Osteoblast (primary cell): ENCODE measurements around the gene TLE2. TPM values are rescaled to one million over a fixed set of nuclear protein-coding genes. Genes with fewer than 3 reads are reported as not detected.

Experiments used
- DNase-seq: peaks from one replicate; pipeline ENCODE4 v3.0.0; 2011; ENCODE audit warnings: low spot score, mixed read lengths; ENCODE audit not compliant: insufficient read length; ENCODE audit errors: missing footprints
- H2AFZ ChIP-seq: 2 replicates; pipeline ENCODE4 v1.6.0; 2011; ENCODE audit warnings: mild to moderate bottlenecking, low read length
- H3K27ac ChIP-seq: 2 replicates; pipeline ENCODE4 v1.5.1; 2011; ENCODE audit warnings: mild to moderate bottlenecking, low read depth, low read length, moderate library complexity
- H3K27me3 ChIP-seq: 2 replicates; pipeline ENCODE4 v1.6.0; 2012; ENCODE audit warnings: mild to moderate bottlenecking, control low read depth, inconsistent platforms, low read length, moderate library complexity; ENCODE audit not compliant: insufficient read depth
- H3K36me3 ChIP-seq: 2 replicates; pipeline ENCODE4 v1.5.1; 2011; ENCODE audit warnings: mild to moderate bottlenecking, low read length, control low read depth, moderate library complexity; ENCODE audit not compliant: insufficient read depth
- H3K4me1 ChIP-seq: 2 replicates; pipeline ENCODE4 v1.5.1; 2011; ENCODE audit warnings: mild to moderate bottlenecking, low read length, control low read depth, moderate library complexity; ENCODE audit not compliant: insufficient read depth
- H3K4me2 ChIP-seq: 2 replicates; pipeline ENCODE4 v1.6.0; 2011; ENCODE audit warnings: mild to moderate bottlenecking, low read length; ENCODE audit not compliant: insufficient read depth
- H3K4me3 ChIP-seq: fragments of 200-600 bp; sonication (generic); 3 replicates; pipeline ENCODE4 v1.5.1; 2012; ENCODE audit warnings: mild to moderate bottlenecking, low read length, inconsistent platforms; ENCODE audit not compliant: insufficient read depth
- H3K79me2 ChIP-seq: 2 replicates; pipeline ENCODE4 v1.6.0; 2012; ENCODE audit warnings: mild to moderate bottlenecking, low read length, control low read depth, inconsistent platforms; ENCODE audit not compliant: insufficient read depth
- H3K9me3 ChIP-seq: 2 replicates; pipeline ENCODE4 v1.5.1; 2011; ENCODE audit warnings: low read depth, low read length, control low read depth
- H4K20me1 ChIP-seq: 2 replicates; pipeline ENCODE4 v1.6.0; 2012; ENCODE audit warnings: mild to moderate bottlenecking, low read length, control low read depth; ENCODE audit not compliant: insufficient read depth
- total RNA-seq: library from RNA; depleted of rRNA; stranded (reverse); fragments of >200 nt; gene quantifications from 2 replicates; pipeline ENCODE4 v1.2.3, GENCODE V29; 2012
- TF ChIP-seq, protein P1 (sequence below): IDR thresholded peaks from 2 replicates; pipeline ENCODE4 v1.5.1; 2011; ENCODE audit warnings: mild to moderate bottlenecking, low read depth, low read length, moderate library complexity; ENCODE audit errors: extremely low read depth

The TLE2 gene
- total RNA-seq, 1 donor = 5.1 TPM

DNA sequence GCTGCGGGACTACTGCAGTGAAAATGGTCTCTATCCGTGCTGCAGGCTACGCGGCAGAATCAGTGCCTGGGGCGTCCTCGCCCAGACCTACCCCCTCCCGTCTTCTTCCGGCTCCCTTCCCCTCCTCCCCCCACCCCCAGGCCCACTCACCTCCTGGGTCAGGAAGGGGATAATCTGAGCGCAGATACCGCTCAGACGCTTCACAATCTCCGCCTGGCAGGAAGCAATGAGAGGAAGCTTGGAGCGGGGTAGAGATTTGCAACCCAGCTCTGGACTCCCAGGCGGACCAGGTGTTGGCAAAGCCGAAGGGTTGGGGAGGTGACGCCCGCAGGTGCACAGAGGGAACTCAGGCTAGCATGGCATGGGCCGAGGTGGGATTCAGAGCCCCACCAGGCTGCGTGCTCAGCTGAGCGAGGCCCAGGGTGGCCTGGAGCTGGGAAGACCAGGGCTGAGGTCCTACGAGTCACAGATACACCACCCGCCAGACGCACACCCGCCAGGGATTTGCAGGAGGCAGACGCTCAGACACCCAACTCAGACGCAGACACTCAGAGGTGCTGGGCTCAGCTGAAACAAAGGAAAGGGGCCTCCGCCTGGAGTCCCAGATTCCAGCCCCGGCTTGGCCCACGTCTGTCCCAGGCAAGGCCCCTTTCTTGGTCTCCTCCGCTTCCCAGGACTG is 4.1 kb downstream of the TLE2 start:
- TF ChIP-seq, protein P1, sequence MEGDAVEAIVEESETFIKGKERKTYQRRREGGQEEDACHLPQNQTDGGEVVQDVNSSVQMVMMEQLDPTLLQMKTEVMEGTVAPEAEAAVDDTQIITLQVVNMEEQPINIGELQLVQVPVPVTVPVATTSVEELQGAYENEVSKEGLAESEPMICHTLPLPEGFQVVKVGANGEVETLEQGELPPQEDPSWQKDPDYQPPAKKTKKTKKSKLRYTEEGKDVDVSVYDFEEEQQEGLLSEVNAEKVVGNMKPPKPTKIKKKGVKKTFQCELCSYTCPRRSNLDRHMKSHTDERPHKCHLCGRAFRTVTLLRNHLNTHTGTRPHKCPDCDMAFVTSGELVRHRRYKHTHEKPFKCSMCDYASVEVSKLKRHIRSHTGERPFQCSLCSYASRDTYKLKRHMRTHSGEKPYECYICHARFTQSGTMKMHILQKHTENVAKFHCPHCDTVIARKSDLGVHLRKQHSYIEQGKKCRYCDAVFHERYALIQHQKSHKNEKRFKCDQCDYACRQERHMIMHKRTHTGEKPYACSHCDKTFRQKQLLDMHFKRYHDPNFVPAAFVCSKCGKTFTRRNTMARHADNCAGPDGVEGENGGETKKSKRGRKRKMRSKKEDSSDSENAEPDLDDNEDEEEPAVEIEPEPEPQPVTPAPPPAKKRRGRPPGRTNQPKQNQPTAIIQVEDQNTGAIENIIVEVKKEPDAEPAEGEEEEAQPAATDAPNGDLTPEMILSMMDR = no peak
- H3K36me3 ChIP-seq = no peaks in the 10 kb centered on the region
- H3K9me3 ChIP-seq = no peaks in the 10 kb centered on the region
- H3K27me3 ChIP-seq = peaks cover 18% of the 10 kb centered on the region
- no peak overlapping the region for H2AFZ ChIP-seq
- no peaks in the 10 kb centered on the region for H4K20me1 ChIP-seq
- no peak overlapping the region for H3K4me2 ChIP-seq
- no peak overlapping the region for H3K27ac ChIP-seq
- H3K4me3 ChIP-seq = no peak overlapping the region
- H3K79me2 ChIP-seq = no peaks in the 10 kb centered on the region
- H3K4me1 ChIP-seq = no peaks in the 10 kb centered on the region
- peak; percentile 65 for DNase-seq

DNA sequence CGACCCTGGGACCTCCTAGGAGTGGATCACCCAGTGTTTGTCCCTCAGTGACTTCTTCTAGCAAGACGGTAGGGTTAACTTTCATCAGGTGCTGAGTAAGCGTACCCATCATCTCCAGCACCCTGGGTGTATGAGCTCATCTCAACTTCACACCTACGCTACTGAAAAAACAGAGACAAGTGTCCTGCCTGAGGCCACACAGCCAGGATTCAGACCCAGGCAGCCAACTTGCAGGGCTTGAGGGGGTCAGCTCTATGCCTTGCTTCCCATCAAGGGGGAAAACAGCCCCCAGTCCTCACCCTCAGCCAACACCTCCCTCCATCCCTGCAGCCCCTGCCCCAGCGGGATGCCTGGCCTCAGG is 4.6 kb downstream of the TLE2 start:
- Histone ChIP-seq H3K9me3 (no peaks in the 10 kb centered on the region), H3K4me1 (no peaks in the 10 kb centered on the region), H3K4me3 (no peak overlapping the region), H3K36me3 (no peaks in the 10 kb centered on the region), H2AFZ (no peak overlapping the region), H3K4me2 (no peak overlapping the region), H3K27ac (no peak overlapping the region), H3K27me3 (peaks cover 13% of the 10 kb centered on the region), H4K20me1 (no peaks in the 10 kb centered on the region), H3K79me2 (no peaks in the 10 kb centered on the region)
- DNase-seq = peak; percentile 54
- TF ChIP-seq, protein P1 = no peak

DNA sequence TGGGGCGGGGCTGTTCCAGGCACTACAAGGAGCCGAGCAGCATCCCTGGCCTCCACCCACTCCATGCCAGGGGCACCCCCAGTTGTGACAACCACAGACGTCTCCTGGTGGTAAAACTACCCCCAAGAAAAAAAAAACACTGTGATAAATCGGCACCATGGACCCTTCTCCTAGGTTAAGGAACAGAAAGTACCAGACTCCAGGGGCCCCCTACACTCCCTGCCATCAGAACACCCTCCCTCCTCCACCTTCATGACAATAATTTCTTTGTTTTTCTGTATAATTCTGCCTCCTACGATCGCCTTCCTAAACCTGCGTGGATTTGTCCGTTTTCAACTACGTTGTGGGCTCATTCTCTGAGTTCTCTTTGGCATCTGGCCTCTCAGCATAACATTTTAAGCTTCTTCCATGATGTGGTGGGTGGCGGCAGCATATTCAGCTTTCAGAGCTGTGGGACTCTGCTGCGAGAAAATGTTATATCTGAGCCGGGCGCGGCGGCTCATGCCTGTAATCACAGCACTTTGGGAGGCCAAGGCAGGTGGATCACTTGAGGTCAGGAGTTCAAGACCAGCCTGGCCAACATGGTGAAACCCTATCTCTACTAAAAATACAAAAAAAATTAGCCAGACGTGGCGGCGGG is 8.6 kb downstream of the TLE2 start:
- no peak overlapping the region for H3K27ac ChIP-seq
- DNase-seq = no peak
- no peaks in the 10 kb centered on the region for H3K9me3 ChIP-seq
- TF ChIP-seq, protein P1 = no peak
- no peak overlapping the region for H3K4me2 ChIP-seq
- no peak overlapping the region for H2AFZ ChIP-seq
- no peaks in the 10 kb centered on the region for H4K20me1 ChIP-seq
- H3K79me2 ChIP-seq = no peaks in the 10 kb centered on the region
- no peaks in the 10 kb centered on the region for H3K27me3 ChIP-seq
- no peaks in the 10 kb centered on the region for H3K36me3 ChIP-seq
- H3K4me1 ChIP-seq = no peaks in the 10 kb centered on the region
- no peak overlapping the region for H3K4me3 ChIP-seq

DNA sequence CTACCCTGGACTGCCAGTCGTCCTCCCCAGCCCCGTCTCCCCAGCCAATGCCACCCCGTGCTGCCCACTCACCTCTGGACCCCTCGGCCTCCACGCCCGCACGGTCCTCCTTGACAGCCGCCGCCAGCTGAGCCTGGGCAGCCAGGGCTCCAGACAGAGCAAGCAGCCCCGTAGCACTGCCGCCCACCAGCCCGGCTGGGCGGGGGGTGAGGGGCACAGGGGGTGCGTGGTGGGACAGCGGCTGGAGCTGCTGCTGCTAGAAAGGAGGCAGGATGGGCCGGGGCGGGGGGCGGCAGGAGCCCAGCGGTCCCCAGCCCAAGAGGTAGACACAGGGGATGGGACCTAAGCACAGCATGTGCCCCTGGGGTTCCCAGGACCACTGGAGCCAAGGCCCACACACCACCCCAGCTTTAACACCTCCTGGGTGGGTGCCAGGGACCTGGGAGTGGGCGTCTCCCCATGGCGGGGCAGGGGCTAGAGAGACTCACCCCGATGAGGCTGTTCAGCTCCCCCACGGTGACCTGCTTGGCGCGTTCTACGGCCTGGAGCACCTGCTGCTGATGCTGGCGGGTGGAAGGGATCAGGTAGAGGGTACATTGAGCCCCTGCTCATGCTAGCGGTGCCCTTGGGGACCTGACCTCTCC is 9.7 kb downstream of the TLE2 start:
- Histone ChIP-seq H3K4me1 (no peaks in the 10 kb centered on the region), H2AFZ (no peak overlapping the region), H3K79me2 (no peaks in the 10 kb centered on the region), H4K20me1 (no peaks in the 10 kb centered on the region), H3K9me3 (no peaks in the 10 kb centered on the region), H3K4me2 (no peak overlapping the region), H3K36me3 (no peaks in the 10 kb centered on the region), H3K27me3 (no peaks in the 10 kb centered on the region), H3K27ac (no peak overlapping the region), H3K4me3 (no peak overlapping the region)
- DNase-seq = peak; percentile 61
- TF ChIP-seq, protein P1 = no peak
